Endothelial cell of umbilical vein (primary cell): Measurements from ENCODE around the gene CCSER1. TPM values are rescaled to one million over a fixed set of nuclear protein-coding genes. Genes with fewer than 3 reads are reported as not detected.

Experiments used
- BruUV-seq: library from RNA; stranded (reverse); fragments of 400-500 nt; replicated peaks from 2 replicates; lab custom pipeline; 2021; lab: Mats Ljungman, UMichigan
- CTCF ChIA-PET: fragments of 300-600, 350-600 bp; sonication (Branson Sonifier 250); formaldehyde crosslinking; loops from one replicate; lab custom pipeline; 2021; ENCODE audit warnings: antibody characterized with exemption, inconsistent platforms; lab: Charles Lee
- POLR2A ChIA-PET: fragments of 300-600, 350-600 bp; sonication (Branson Sonifier 250); formaldehyde crosslinking; loops from one replicate; lab custom pipeline; 2021; ENCODE audit warnings: antibody characterized with exemption, inconsistent platforms; lab: Charles Lee
- DNase-seq: peaks from one replicate; pipeline ENCODE4 v3.0.0-alpha.2; 2011; ENCODE audit warnings: low read depth, low spot score
- FAIRE-seq: peaks from 2 replicates; lab custom pipeline; 2011; peaks lifted over from hg19 to GRCh38; lab: Jason Lieb, UNC
- H2AFZ ChIP-seq: 2 replicates; pipeline ENCODE4 v1.6.0; 2012; ENCODE audit warnings: low read depth, low read length, control low read depth, inconsistent platforms
- H3K27ac ChIP-seq: 2 replicates; pipeline ENCODE4 v1.5.1; 2011; ENCODE audit warnings: low read depth, mild to moderate bottlenecking, control low read depth, low read length, moderate library complexity; ENCODE audit not compliant: insufficient read depth
- H3K27me3 ChIP-seq, 2 experiments: 2 replicates each; pipeline versions ENCODE4 v1.6.0 to v1.6.1; 2011; ENCODE audit warnings: low read length in 2 of 2, mixed read lengths in 1 of 2; ENCODE audit not compliant: control insufficient read depth in 2 of 2, insufficient read depth in 2 of 2
- H3K36me3 ChIP-seq, 2 experiments: 2 replicates in 1 of 2; 3 replicates in 1 of 2; pipeline ENCODE4 v1.5.1; 2011; ENCODE audit warnings: low read length in 2 of 2, mild to moderate bottlenecking in 1 of 2, moderate library complexity in 1 of 2; ENCODE audit not compliant: control insufficient read depth in 2 of 2, insufficient read depth in 2 of 2; ENCODE audit errors: extremely low read depth in 1 of 2
- H3K4me1 ChIP-seq: 3 replicates; pipeline ENCODE4 v1.5.1; 2011; ENCODE audit warnings: mild to moderate bottlenecking, low read length; ENCODE audit not compliant: control insufficient read depth, insufficient read depth; ENCODE audit errors: extremely low read depth
- H3K4me2 ChIP-seq: 2 replicates; pipeline ENCODE4 v1.6.1; 2011; ENCODE audit warnings: low read length, control low read depth, mixed read lengths; ENCODE audit not compliant: insufficient read depth
- H3K4me3 ChIP-seq, 3 experiments: fragments of 200-600 bp in 1 of 3; sonication (generic), shearing (Covaris generic) in 1 of 3; replicated peaks in 1 of 3; 2 replicates each; pipeline ENCODE4 v1.5.1; 2011 to 2016; ENCODE audit warnings: control low read depth in 3 of 3, low read length in 3 of 3, mild to moderate bottlenecking in 2 of 3, inconsistent platforms in 1 of 3, low read depth in 1 of 3, moderate library complexity in 1 of 3; ENCODE audit not compliant: insufficient read depth in 1 of 3
- H3K79me2 ChIP-seq: 2 replicates; pipeline ENCODE4 v1.6.0; 2012; ENCODE audit warnings: low read length, inconsistent platforms; ENCODE audit not compliant: control insufficient read depth, insufficient read depth
- H3K9ac ChIP-seq: replicated peaks from 2 replicates; pipeline ENCODE3; 2011; ENCODE audit warnings: low read length, control low read depth; ENCODE audit not compliant: insufficient read depth; ENCODE audit errors: extremely low read depth
- H3K9me1 ChIP-seq: replicated peaks from 3 replicates; pipeline ENCODE4 v1.6.0; 2011; ENCODE audit warnings: mild to moderate bottlenecking, low read length; ENCODE audit not compliant: control insufficient read depth, insufficient read depth; ENCODE audit errors: extremely low read depth
- H3K9me3 ChIP-seq: replicated peaks from 2 replicates; pipeline ENCODE4 v1.5.1; 2012; ENCODE audit warnings: low read length, inconsistent platforms; ENCODE audit not compliant: control insufficient read depth, insufficient read depth
- H4K20me1 ChIP-seq: replicated peaks from 2 replicates; pipeline ENCODE3; 2011; ENCODE audit warnings: mild to moderate bottlenecking, low read length; ENCODE audit not compliant: control insufficient read depth, insufficient read depth; ENCODE audit errors: extremely low read depth
- EZH2 ChIP-seq: IDR thresholded peaks from 2 replicates; pipeline ENCODE4 v1.6.1; 2012; ENCODE audit warnings: borderline replicate concordance, low read depth, mild to moderate bottlenecking, moderate library complexity, low read length, inconsistent platforms; ENCODE audit not compliant: severe bottlenecking
- FOS ChIP-seq: IDR thresholded peaks from 2 replicates; pipeline ENCODE4 v1.6.1; 2011; ENCODE audit warnings: mild to moderate bottlenecking, low read length, moderate library complexity, borderline replicate concordance; ENCODE audit not compliant: insufficient read depth
- GATA2 ChIP-seq: IDR thresholded peaks from 2 replicates; pipeline ENCODE4 v1.7.0; 2011; ENCODE audit warnings: low read depth, mild to moderate bottlenecking, moderate library complexity, mixed read lengths, low read length; ENCODE audit not compliant: insufficient read length, insufficient read depth
- JUN ChIP-seq: IDR thresholded peaks from 2 replicates; pipeline ENCODE4 v1.6.1; 2011; ENCODE audit warnings: borderline replicate concordance, low read depth; ENCODE audit not compliant: insufficient read length, insufficient read depth
- MAX ChIP-seq: IDR thresholded peaks from 2 replicates; pipeline ENCODE4 v1.6.1; 2011; ENCODE audit not compliant: insufficient read depth, insufficient read length
- MYC ChIP-seq: IDR thresholded peaks from one replicate; pipeline ENCODE4 v1.6.1; 2011; ENCODE audit warnings: mild to moderate bottlenecking, low read depth, low read length
- POLR2A ChIP-seq: IDR thresholded peaks from 2 replicates; pipeline ENCODE4 v1.6.1; 2012; ENCODE audit warnings: low read depth, mild to moderate bottlenecking, control low read depth, low read length
- POLR2AphosphoS5 ChIP-seq: IDR thresholded peaks from 2 replicates; pipeline ENCODE4 v1.6.1; 2012; ENCODE audit warnings: low read depth, mild to moderate bottlenecking, control low read depth, low read length, moderate library complexity; ENCODE audit not compliant: insufficient read depth
- dilution Hi-C: fragments of 300-500 bp; cut with MboI; formaldehyde crosslinking; loops from one replicate; pipeline ENCODE4 v1.15.0; 2019; ENCODE audit warnings: low sequenced_read_pairs; ENCODE audit not compliant: extremely low pct_ligation_motif_present
- intact Hi-C: fragments of 100-400 bp; cut with micrococcal nuclease; formaldehyde crosslinking; loops from one replicate; pipeline ENCODE4 v1.10.0; 2022
- polyA plus RNA-seq, 4 experiments: library from polyadenylated mRNA; depleted of rRNA in 3 of 4; stranded (reverse) in 3 of 4; unstranded in 1 of 4; fragments of >200 nt; gene quantifications; 2 replicates each; pipeline versions ENCODE4 v1.2.1 to v1.2.3, GENCODE V29; 2011 to 2012; ENCODE audit warnings: missing spikeins in 1 of 4
- total RNA-seq: library from RNA; stranded (reverse); gene quantifications from 2 replicates; pipeline ENCODE4 v1.2.3, GENCODE V29; 2021

Gene CCSER1
- total and polyA plus RNA-seq, 2 donors (not counting 3 experiments of a cell fraction or from before 2014, with no cell fraction given): 0.11 to 1.8 TPM

GRCh38 chr4:90946945-90947344, 819.8 kb downstream of the CCSER1 start:
- Histone ChIP-seq H3K4me1 (peaks cover 13% of the 10 kb centered on the region), H2AFZ (no peak overlapping the region), H3K79me2 (no peaks in the 10 kb centered on the region), H4K20me1 (no peaks in the 10 kb centered on the region), H3K9me3 (no peaks in the 10 kb centered on the region), H3K27ac (no peak overlapping the region), H3K9me1 (no peaks in the 10 kb centered on the region), H3K4me3 (no peak overlapping the region), H3K27me3 (no peaks in the 10 kb centered on the region), H3K36me3 (no peaks in the 10 kb centered on the region), H3K4me2 (no peak overlapping the region), H3K9ac (no peak overlapping the region)
- dilution Hi-C loops: no loop called here
- no peak for TF ChIP-seq EZH2
- no peak for TF ChIP-seq GATA2
- no peak for TF ChIP-seq POLR2A
- no peak for TF ChIP-seq MAX
- TF ChIP-seq JUN: no peak
- intact Hi-C loops: no loop called here
- no TSS peak for BruUV-seq
- CTCF ChIA-PET: interaction anchor here (1.0 kb wide), 1 partner anchor 528 kb away, joined by 3 read pairs; no protein-coding TSS in a partner anchor
- no peak for FAIRE-seq
- DNase-seq: no peak
- POLR2A ChIA-PET: no interaction called here

GRCh38 chr4:90950385-90950841, 823.2 kb downstream of the CCSER1 start:
- FAIRE-seq (no peak), DNase-seq (peak; percentile 68)
- peaks cover 13% of the 10 kb centered on the region for H3K4me1 ChIP-seq
- no TSS peak for BruUV-seq
- peak overlapping the region; percentile 21 for H3K9ac ChIP-seq
- peak overlapping the region; percentile 91 for H3K4me2 ChIP-seq
- H3K9me3 ChIP-seq: no peaks in the 10 kb centered on the region
- H2AFZ ChIP-seq: peak overlapping the region; percentile 99
- H4K20me1 ChIP-seq: no peaks in the 10 kb centered on the region
- peak overlapping the region; percentile 28 for H3K27ac ChIP-seq
- no peaks in the 10 kb centered on the region for H3K36me3 ChIP-seq
- POLR2A ChIA-PET: no interaction called here
- TF ChIP-seq POLR2AphosphoS5 (no peak), MAX (no peak), MYC (no peak), POLR2A (no peak), EZH2 (no peak), GATA2 (no peak), JUN (no peak), FOS (no peak)
- no peaks in the 10 kb centered on the region for H3K27me3 ChIP-seq
- H3K9me1 ChIP-seq: no peaks in the 10 kb centered on the region
- no peaks in the 10 kb centered on the region for H3K79me2 ChIP-seq
- dilution Hi-C loops (no loop called here), intact Hi-C loops (no loop called here)
- CTCF ChIA-PET: interaction anchor here (1.0 kb wide), 1 partner anchor 531 kb away, joined by 5 read pairs; no protein-coding TSS in a partner anchor
- H3K4me3 ChIP-seq: peak overlapping the region in 1 of 3 experiments; percentile 48
